Stimulated activated CD4-positive, alpha-beta T cell treated with anti-CD3 and anti-CD28 coated beads, Interleukin-12 subunit alpha, Interleukin-12 subunit beta, amount 100 ng/mL, for 48 hours (primary cell): ENCODE results near the gene MESP2.

ENCODE experiments used
- DNase-seq, 3 donors: peaks; one replicate each; pipeline ENCODE4 v3.0.0-alpha.2; 2020; ENCODE audit warnings: low read depth in 2 of 3, low spot score in 1 of 3

MESP2 gene, protein sequence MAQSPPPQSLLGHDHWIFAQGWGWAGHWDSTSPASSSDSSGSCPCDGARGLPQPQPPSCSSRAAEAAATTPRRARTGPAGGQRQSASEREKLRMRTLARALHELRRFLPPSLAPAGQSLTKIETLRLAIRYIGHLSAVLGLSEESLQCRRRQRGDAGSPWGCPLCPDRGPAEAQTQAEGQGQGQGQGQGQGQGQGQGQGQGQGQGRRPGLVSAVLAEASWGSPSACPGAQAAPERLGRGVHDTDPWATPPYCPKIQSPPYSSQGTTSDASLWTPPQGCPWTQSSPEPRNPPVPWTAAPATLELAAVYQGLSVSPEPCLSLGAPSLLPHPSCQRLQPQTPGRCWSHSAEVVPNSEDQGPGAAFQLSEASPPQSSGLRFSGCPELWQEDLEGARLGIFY

DNA sequence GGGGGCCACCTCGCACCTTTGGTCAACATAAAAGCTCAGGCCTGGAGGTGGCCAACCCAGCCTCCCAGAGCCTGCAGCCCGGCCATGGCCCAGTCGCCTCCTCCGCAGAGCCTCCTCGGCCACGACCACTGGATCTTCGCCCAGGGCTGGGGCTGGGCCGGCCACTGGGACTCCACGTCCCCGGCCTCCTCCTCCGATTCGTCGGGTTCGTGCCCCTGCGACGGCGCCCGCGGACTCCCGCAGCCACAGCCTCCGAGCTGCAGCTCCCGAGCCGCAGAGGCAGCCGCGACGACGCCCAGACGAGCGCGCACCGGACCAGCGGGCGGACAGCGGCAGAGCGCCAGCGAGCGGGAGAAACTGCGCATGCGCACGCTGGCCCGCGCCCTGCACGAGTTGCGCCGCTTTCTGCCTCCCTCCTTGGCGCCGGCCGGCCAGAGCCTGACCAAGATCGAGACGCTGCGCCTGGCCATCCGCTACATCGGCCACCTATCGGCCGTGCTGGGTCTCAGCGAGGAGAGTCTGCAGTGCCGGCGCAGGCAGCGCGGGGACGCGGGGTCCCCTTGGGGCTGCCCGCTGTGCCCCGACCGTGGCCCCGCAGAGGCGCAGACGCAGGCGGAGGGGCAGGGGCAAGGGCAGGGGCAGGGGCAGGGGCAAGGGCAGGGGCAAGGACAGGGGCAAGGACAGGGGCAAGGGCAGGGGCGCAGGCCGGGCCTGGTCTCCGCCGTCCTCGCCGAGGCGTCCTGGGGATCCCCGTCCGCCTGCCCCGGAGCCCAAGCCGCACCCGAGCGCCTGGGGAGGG lies at the start of gene MESP2:
TSS of gene MESP2 (plus strand) at position 59 of the 799 bp plus-strand sequence. CDS start at position 85, 26 bp downstream.
- DNase-seq, result peak; percentile 8 to 54 (median 18)

DNA sequence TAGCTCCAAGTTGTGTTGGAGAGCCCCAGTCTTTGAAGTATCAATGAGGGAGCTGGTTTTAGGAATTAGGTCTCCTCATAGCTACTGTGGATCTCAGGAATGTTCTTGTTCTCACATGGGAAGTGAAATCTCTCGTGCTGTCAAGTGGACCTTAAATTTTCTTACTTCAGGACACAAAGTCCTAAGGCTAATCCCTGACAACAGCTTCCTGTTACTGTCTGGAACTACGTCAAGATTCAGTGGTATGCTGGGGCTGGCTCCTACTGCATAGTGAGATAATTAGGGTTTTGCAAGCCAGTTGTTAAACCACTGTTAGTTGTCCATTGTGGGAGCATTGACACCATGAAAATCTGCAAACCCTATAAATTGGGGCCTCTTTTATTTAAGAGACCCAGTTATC lies 47.9 kb upstream of the MESP2 start:
- DNase-seq, result no peak

- no peak for DNase-seq
Measured at GRCh38 chr15:89731275-89731674, 44.9 kb upstream of the MESP2 start.

- no peak for DNase-seq
Measured at GRCh38 chr15:89732451-89733172, 43.5 kb upstream of the MESP2 start.

GRCh38 chr15:89735773-89736172 lies 40.4 kb upstream of the MESP2 start:
- DNase-seq, result no peak

- DNase-seq, result peak in 2 of 3 donors; percentile 26 to 70
Measured at GRCh38 chr15:89740137-89740536, 36.0 kb upstream of the MESP2 start.

- no peak for DNase-seq
Measured at GRCh38 chr15:89743011-89743410, 33.1 kb upstream of the MESP2 start.

GRCh38 chr15:89743594-89743993 lies 32.5 kb upstream of the MESP2 start:
- DNase-seq, result no peak

GRCh38 chr15:89745131-89745530 lies 31.0 kb upstream of the MESP2 start:
- DNase-seq, result no peak

DNA sequence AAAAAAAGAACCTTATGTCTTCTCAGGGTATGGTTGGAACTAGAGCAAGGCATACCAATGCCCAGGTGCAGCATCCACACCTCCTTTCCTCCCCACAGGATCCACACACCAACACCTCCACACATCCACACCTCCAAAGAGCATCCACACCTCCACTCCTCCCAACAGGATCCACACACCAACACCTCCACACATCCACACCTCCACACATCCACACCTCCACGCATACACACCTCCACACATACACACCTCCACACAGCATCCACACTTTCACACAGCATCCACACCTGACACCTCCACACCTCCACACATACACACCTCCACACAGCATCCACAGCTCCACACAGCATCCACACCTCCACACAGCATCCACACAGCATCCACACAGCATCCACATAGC lies 30.4 kb upstream of the MESP2 start:
- DNase-seq, result no peak

DNA sequence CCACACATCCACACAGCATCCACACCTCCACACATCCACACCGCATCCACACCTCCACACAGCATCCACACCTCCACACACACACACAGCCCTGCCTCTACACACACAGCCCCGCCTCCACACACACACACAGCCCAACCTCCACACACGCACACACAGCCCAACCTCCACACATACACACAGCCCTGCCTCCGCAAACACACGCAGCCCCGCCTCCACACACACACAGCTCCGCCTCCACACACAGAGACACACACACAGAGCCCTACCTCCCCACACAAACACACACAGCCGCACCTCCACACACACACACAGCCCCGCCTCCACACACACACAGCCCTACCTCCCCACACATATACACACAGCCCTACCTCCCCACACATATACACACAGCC lies 29.7 kb upstream of the MESP2 start:
- DNase-seq, result no peak

DNA sequence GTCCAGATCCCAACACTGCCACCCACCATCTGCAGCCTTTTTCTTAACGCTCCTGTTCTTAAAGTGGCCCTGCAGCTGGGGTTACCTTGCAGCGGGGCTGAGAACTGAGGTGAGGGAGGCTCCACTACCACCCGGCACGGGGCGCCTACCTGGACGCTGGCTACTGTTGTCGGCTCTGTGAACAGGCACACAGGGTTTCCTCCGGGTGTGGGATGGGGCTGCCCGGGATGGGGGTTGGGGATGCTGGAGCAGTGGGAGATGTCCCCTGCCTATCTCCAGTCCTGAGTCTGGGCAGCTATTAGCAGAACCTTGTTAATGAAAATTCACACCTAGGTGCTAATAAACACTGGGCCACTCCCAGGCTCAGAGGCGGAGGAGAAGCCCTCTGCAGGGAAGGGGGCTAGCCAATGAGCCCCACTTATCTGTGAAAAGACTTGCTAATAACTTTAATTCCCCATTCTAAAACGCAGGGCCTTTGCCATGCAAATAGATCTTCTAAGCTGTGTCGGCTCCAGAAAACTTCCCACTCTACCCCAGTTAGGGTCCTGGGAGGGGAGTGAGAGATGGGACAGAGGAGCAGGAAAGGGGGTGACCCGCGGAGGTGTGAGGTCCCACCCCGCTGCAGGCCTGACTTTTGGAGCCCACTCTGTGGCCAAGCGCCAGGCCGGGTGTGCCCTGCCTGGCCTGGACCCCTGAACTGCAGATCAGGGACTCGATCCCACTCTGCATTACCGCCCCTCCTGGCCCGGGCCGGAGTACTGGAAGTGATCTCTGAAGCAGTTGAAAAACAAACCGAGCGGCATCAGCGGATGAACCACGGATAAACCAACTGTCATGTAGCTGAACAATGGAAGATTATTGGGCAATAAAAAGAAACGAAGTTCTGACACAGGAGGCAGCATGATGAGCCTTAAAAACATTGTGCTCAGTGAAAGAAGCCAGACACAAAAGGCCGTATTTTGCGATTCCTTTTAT lies 28.1 kb upstream of the MESP2 start:
- DNase-seq, result no peak

DNA sequence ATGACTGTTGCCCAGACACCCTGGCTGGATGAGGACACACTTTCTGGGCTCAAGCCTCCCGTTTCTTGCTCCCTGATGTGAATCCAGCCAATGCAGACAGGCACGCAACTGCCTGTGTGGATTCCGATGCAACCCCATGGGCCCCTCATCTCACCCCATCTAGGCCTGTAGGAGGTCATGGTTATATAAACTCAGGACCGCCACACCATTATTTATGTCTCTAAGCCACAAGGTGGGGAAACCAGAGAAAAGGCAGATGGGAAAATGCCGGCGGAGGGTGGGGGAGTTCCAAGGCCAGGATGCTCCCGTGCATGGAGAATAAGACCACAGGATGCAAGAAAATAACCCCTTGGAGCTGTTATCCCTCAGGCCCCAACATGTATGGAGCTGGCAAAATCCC lies 27.1 kb upstream of the MESP2 start:
- no peak for DNase-seq

- DNase-seq, result no peak
Measured at GRCh38 chr15:89749526-89749925, 26.6 kb upstream of the MESP2 start.

GRCh38 chr15:89749951-89750559 lies 26.1 kb upstream of the MESP2 start:
- no peak for DNase-seq

DNA sequence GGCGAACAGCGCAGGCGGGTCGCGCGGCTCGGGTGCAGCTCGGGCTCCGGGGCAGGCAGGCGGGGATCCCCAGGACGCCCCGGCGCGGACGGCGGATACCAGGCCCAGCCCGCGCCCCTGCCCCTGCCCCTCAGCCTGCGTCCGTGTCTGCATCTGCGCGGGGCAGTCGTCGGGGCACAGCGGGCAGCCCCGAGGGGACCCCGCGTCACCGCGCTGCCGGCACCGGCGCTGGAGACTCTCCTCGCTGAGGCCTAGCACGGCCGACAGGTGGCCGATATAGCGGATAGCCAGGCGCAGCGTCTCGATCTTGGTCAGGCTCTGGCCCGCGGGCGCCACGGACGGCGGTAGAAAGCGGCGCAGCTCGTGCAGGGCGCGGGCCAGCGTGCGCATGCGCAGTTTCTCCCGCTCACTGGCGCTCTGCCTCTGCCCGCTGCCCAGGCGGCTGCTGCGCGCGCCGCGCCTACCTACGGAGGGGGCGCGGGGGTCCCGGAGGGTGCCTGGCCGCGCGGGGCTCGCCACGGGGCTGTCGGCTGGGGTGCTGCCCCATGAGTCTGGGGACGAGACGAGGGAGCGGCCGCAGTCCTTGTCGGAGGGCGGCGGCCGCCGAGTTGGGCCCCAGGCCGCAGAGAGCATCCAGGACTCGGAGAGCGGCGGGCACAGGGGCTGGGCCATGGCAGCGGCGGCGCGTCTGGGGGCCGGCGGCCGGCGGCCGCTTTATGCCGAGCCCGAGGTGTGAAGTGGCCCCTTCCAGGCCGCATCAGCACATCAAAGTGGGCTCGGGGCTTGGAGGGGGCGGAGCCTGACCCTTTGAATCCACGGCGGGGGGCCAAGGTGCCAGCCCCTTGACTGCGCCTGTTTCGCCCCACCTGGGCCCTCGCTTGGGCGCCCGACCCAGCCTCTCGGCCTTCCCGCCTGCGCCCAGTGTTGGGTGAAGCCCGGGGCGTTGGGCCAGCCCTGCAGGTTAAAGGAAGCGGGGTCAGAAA lies 25.3 kb upstream of the MESP2 start, which contains the start of gene MESP1:
TSS of gene MESP1 (minus strand) at position 690 of the 983 bp plus-strand sequence. CDS start at position 672, 18 bp downstream.
- peak; percentile 71 to 83 (median 79) for DNase-seq

- no peak for DNase-seq
Measured at GRCh38 chr15:89751748-89752147, 24.4 kb upstream of the MESP2 start.

DNA sequence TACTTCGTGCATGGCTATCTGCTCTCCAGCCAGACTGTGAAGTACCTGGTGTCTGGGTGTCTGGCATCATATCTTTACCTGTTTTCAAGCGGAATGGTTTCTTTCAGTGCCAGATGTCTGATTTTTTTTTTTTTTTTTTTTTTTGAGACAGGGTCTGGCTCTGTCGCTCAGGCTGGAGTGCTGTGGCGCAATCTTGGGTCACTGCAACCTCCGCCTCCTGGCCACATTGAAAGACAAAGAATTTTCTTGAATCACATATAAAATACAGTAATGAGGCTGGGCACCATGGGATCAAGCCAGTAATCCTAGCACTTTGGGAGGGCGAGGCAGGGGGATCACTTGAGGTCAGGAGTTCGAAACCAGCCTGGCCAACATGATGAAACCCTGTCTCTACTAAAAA lies 22.3 kb upstream of the MESP2 start:
- no peak for DNase-seq
